8988T (cell line): Measurements from ENCODE around the gene ZNF350.
A peak's percentile ranks its signal among the peaks of the same experiment; 100 is the strongest.
"Not testable (repeated sequence)": the region's sequence is repeated elsewhere in the genome, so short reads cannot be mapped to it uniquely, and the experiment has no call there.

Experiments
- DNase-seq: peaks from one replicate; pipeline ENCODE4 v3.0.0; 2011

Gene ZNF350

GRCh38 chr19:51986309-51987291 lies at the start of gene ZNF350:
Gene ZNF350, minus strand, starts transcription at chr19:51986840. Its CDS starts 12,480 bp downstream, at chr19:51974360.
- DNase-seq, result peak; percentile 31

DNA sequence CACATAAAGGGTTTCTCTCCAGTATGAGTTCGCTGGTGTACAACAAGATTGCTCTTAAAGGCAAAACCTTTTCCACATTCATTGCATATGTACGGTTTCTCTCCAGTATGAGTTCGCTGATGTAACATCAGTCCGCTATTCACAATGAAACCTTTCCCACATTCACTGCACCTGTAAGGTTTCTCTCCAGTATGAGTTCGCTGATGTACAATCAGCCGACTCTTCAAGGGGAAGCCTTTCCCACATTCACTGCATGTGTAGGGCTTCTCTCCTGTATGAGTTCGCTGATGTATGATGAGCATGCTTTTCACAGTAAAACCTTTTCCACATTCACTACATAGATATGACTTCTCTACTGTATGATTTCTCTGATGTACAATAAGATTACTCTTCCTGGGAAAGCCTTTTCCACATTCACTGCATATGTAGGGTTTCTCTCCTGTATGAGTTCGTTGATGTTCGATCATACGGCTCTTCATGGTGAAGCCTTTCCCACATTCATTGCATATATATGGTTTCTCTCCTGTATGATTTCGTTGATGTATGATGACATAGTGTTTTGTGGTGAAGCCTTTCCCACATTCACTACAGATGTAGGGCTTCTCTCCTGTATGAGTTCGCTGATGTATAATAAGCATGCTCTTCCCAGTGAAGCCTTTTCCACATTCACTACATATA lies 47.5 kb upstream of the ZNF350 start:
- no peak for DNase-seq

- no peak for DNase-seq
Measured at GRCh38 chr19:52028780-52029123, 42.1 kb upstream of the ZNF350 start.

GRCh38 chr19:52028027-52028779 lies 41.6 kb upstream of the ZNF350 start, which contains the start of gene ZNF614:
Gene ZNF614, minus strand, starts transcription at chr19:52028379. Its CDS starts 2,634 bp downstream, at chr19:52025745.
- peak; percentile 41 for DNase-seq

DNA sequence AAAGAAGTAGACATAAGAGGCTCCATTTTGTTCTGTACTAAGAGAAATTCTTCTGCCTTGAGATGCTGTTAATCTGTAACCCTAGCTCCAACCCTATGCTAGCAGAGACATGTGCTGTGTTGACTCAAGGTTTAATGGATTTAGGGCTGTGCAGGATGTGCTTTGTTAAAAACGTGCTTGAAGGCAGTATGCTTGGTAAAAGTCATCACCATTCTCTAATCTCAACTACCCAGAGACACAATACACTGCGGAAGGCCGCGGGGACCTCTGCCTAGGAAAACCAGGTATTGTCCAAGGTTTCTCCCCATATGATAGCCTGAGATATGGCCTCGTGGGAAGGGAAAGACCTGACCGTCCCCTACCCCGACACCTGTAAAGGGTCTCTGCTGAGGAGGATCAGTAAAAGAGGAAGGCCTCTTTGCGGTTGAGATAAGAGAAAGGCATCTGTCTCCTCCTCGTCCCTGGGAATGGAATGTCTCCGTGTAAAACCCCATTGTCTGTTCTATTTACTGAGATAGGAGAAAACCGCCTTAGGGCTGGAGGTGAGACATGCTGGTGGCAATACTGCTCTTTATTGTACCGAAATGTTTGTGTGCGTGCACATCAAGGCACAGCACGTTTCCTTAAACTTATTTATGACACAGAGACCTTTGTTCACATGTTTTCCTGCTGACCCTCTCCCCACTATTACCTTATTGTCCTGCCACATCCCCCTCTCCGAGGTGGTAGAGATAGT lies 39.8 kb upstream of the ZNF350 start:
- DNase-seq, result not testable (repeated sequence)

GRCh38 chr19:52024478-52024877 lies 37.8 kb upstream of the ZNF350 start:
- DNase-seq, result not testable (repeated sequence)

- no peak for DNase-seq
Measured at GRCh38 chr19:52022193-52022592, 35.6 kb upstream of the ZNF350 start.

DNA sequence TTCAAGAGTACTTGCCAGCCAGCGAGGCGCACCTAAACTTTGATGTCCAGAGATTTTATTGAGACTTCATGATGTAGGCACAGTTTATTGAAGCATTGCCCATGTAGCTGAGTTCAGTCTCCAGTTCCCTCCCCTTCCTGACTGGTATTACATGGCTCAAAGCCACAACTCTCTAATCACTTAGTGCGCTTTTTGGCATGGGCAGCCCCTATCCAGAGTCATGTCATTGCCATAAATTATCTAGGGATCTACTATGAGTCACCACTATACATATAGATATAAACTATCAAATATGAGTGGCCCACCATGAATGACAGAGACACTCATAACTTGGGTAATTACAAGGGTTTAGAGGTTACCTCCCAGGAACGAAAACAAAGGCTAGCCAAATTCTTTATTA lies 33.9 kb upstream of the ZNF350 start:
- DNase-seq, result no peak

- no peak for DNase-seq
Measured at GRCh38 chr19:52010674-52011073, 24.0 kb upstream of the ZNF350 start.

DNA sequence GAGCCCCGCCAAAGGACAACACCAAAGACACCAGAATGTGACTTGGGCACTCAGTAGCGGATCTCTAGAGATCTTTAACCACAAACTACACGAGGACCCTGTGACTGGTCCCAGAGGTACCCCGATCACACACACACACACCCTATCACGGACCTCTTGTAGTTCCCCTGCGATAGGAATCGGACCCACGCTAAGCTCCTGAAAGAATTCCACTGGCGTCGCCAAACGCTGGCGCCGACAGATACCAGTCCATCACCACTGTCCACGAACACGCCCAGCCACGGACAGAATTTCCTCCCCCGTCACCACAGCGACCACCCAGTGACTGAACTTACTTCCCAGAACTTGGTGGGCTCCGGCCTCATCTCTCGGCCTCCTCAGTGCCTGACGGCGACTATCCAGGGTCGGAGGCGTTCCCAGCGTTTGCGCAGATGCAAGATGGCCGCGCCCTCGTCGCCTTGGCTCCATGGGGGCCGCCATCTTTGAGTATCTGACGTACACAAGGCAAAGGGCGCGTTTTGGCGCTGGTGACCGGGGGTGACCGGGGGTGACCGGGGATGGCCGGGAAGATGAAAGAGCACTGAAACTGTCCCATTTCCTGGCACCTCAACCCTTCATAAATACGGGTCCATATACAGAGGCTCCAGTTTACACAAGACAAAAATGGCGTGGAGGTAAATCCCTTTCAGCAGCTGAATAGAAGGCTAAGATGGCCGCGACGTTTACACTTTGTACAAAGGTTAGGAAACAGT lies 21.3 kb upstream of the ZNF350 start, which contains the start of gene ZNF615:
Gene ZNF615, minus strand, starts transcription at position 406 of the 752 bp plus-strand sequence. CDS start 4,500 bp downstream, outside the sequence.
- peak; percentile 29 for DNase-seq

DNA sequence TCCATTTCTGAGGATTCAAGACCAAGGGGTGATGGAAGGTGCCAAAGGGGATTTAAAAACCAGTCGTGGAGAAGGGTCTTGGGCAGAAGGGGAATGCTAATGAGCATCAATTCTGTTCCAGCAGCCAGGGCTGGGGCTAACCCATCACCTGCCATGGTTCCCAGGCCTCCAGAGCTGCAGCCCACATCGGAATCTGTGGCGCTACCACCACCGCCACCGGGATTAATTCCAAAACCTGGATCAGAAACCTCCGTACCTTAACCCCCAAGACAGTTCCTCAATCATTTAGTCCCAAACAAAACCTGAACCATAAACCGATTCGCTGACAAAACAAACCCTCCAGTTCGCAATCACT lies 20.8 kb upstream of the ZNF350 start:
- DNase-seq, result no peak

DNA sequence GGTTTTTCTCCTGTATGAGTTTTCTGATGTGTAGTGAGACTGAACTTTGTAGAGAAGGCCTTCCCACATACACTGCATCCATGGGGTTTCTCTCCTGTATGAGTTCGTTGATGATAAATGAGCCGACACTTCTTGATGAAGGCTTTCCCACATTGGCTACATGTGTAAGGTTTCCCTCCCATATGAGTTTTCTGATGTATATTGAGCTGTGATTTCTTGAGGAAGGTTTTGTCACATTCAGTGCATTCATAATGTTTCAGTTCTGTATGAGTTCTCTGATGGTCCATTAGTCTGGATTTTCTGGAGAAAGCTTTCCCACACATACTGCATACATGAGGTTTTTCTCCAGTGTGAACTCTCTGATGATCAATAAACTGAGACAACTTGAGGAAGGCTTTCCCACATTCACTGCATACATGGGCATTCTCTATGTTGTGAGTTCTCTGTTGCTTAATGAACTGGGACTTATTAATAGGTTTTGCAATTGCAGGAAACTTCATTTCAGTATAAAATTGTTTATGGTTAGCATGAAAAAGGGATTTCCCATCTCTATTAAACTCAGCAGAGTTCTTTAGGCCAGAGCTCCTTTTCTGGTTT lies 7.5 kb upstream of the ZNF350 start:
- DNase-seq, result no peak

GRCh38 chr19:51993422-51993821 lies 6.8 kb upstream of the ZNF350 start:
- DNase-seq, result no peak

DNA sequence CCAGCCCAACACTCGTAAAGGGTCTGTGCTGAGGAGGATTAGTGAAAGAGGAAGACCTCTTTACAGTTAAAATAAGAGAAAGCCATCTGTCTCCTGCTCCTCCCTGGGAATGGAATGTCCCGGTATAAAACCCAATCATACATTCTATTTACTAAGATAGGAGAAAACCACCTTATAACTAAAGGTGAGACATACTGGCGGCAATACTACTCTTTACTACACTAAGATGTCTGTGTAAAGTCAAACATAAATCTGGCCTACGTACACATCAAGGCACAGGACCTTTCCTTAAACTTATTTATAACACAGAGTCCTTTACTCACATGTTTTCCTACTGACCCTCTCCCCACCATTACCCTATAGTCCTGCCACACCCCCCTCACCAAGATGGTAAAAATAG lies 3.3 kb downstream of the ZNF350 start:
- DNase-seq, result no peak

GRCh38 chr19:51980926-51981325 lies 5.7 kb downstream of the ZNF350 start:
- not testable (repeated sequence) for DNase-seq

GRCh38 chr19:51980116-51980736 lies 6.4 kb downstream of the ZNF350 start:
- no peak for DNase-seq

GRCh38 chr19:51978882-51979281 lies 7.8 kb downstream of the ZNF350 start:
- DNase-seq, result no peak

- no peak for DNase-seq
Measured at GRCh38 chr19:51977346-51977745, 9.3 kb downstream of the ZNF350 start.

DNA sequence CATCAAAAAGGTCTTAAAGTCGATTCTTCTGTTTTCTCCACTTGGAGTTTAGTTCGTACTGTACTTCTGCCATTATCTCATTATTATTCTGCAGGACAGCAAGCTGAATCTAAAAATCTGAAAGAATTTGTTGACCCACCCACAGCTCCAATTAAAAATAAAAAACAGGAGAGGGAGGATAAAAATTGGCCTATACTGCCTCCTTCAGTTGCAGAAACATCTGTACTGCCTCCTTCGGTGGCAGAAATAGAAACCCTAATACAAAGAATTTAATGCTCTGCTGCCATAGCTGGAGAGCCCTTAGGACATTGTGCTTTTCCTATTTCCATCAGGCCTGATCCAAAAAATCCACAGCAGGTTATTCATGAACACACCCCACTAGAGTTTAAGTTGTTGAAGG lies 9.8 kb downstream of the ZNF350 start:
- DNase-seq, result no peak

DNA sequence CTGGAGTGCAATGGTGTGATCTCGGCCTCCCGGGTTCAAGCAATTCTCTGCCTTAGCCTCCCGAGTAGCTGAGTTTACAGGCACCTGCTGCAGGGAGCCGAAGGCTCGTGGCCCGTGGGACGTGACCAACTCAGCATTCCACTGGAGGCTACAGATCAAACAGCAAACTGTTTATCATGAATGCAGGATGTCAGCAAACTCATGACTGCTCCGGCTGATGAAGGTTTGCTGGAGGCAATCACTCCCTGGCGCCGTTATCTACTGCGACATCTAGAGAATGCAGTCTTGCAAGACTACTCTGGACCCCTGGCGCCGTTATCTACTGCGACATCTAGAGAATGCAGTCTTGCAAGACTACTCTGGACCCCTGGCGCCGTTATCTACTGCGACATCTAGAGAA lies 10.9 kb downstream of the ZNF350 start:
- DNase-seq, result not testable (repeated sequence)

DNA sequence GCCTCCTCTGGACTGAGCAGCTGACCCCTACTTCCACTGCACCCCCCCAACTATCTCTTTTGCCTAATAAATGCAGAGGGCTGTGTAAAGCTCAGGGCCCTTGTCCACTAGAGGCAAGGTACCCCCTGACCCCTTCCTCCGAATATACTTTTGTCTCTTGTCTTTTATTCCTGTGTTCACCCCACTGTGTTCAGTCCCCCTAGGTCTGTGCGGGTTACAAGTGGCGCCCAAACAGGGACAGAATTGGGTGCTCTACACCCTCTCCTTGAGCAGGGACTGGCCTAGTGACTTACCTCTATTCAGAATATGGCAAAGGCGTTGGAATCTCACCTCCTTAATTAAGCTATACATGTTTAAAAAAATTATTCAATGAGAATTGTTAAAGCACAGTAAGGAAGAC lies 15.0 kb downstream of the ZNF350 start:
- no peak for DNase-seq
